CD4-positive, alpha-beta T cell treated with Interleukin-12 subunit alpha and Interleukin-12 subunit beta, for 1 hour (primary cell): ENCODE results near the gene DRAM2.

Experiments used
- DNase-seq: peaks from one replicate; pipeline ENCODE4 v3.0.0-alpha.2; 2020

Gene DRAM2

GRCh38 chr1:111139956-111140679 lies at the start of gene DRAM2, which contains the start of gene CEPT1:
Gene DRAM2 (minus strand): TSS chr1:111140093. CDS start chr1:111131554, 8,539 bp downstream.
Gene CEPT1 (plus strand): TSS chr1:111140223. CDS start chr1:111147715, 7,492 bp downstream.
- peak; percentile 94 for DNase-seq

GRCh38 chr1:111184663-111185062 lies 44.8 kb upstream of the DRAM2 start:
- no peak for DNase-seq

GRCh38 chr1:111183308-111184069 lies 43.6 kb upstream of the DRAM2 start:
- DNase-seq: no peak

- no peak for DNase-seq
These were observed 42.2 kb upstream of the DRAM2 start for GRCh38 chr1:111182052-111182451.

- DNase-seq: no peak
These were observed 40.2 kb upstream of the DRAM2 start for GRCh38 chr1:111179968-111180533.

GRCh38 chr1:111176678-111177077 lies 36.8 kb upstream of the DRAM2 start:
- no peak for DNase-seq

GRCh38 chr1:111175349-111175748 lies 35.5 kb upstream of the DRAM2 start:
- DNase-seq: no peak

- no peak for DNase-seq
These were observed 34.2 kb upstream of the DRAM2 start for GRCh38 chr1:111174070-111174469.

- no peak for DNase-seq
These were observed 32.6 kb upstream of the DRAM2 start for GRCh38 chr1:111172463-111172862.

- DNase-seq: no peak
These were observed 24.3 kb upstream of the DRAM2 start for GRCh38 chr1:111164151-111164550.

GRCh38 chr1:111163363-111163762 lies 23.5 kb upstream of the DRAM2 start:
- no peak for DNase-seq

GRCh38 chr1:111162488-111162880 lies 22.6 kb upstream of the DRAM2 start:
- DNase-seq: no peak

GRCh38 chr1:111161843-111162487 lies 22.1 kb upstream of the DRAM2 start:
- no peak for DNase-seq

GRCh38 chr1:111157431-111157830 lies 17.5 kb upstream of the DRAM2 start:
- no peak for DNase-seq

- DNase-seq: no peak
These were observed 14.4 kb upstream of the DRAM2 start for GRCh38 chr1:111154021-111154999.

GRCh38 chr1:111151838-111152237 lies 11.9 kb upstream of the DRAM2 start:
- DNase-seq: no peak

- DNase-seq: no peak
These were observed 8.5 kb upstream of the DRAM2 start for GRCh38 chr1:111148376-111148881.

GRCh38 chr1:111147948-111148347 lies 8.1 kb upstream of the DRAM2 start:
- DNase-seq: no peak

- no peak for DNase-seq
These were observed 6.3 kb upstream of the DRAM2 start for GRCh38 chr1:111145963-111146768.

GRCh38 chr1:111145542-111145941 lies 5.6 kb upstream of the DRAM2 start:
- DNase-seq: no peak
